Epithelial cell of esophagus (primary cell): Measurements from ENCODE around the gene PSMA6.
A peak's percentile ranks its signal among the peaks of the same experiment; 100 is the strongest.

Experiments
- DNase-seq: peaks from one replicate; pipeline ENCODE4 v3.0.0; 2010; ENCODE audit warnings: low read depth
- H3K4me3 ChIP-seq: 2 replicates; pipeline ENCODE4 v1.5.1; 2011; ENCODE audit warnings: mild to moderate bottlenecking, low read length, control low read depth
- TF ChIP-seq, protein P1 (sequence below): IDR thresholded peaks from 2 replicates; pipeline ENCODE4 v1.5.1; 2011; ENCODE audit warnings: low read depth, mild to moderate bottlenecking, low read length, control low read depth, inconsistent platforms; ENCODE audit not compliant: insufficient read depth; ENCODE audit errors: missing control alignments

Gene PSMA6

DNA sequence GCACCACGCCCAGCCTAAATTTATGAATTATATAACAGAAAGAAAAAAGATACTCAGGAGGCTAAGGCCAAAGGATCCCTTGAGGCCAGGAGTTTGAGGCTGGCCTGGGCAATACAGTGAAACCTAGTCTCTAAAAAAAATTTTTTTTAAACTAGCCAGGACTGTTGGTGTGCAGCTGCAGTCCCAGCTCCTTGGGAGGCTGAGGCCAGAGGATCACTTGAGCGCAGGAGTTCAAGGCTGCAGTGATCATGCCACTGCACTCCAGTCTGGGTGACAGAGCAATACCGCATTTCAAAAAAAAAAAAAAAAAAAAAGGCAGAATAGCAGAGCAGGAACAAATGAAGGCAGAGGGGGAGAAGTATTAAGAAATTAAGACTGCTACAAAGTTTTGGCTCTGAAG, 2.6 kb upstream of the PSMA6 start:
- TF ChIP-seq, protein P1, sequence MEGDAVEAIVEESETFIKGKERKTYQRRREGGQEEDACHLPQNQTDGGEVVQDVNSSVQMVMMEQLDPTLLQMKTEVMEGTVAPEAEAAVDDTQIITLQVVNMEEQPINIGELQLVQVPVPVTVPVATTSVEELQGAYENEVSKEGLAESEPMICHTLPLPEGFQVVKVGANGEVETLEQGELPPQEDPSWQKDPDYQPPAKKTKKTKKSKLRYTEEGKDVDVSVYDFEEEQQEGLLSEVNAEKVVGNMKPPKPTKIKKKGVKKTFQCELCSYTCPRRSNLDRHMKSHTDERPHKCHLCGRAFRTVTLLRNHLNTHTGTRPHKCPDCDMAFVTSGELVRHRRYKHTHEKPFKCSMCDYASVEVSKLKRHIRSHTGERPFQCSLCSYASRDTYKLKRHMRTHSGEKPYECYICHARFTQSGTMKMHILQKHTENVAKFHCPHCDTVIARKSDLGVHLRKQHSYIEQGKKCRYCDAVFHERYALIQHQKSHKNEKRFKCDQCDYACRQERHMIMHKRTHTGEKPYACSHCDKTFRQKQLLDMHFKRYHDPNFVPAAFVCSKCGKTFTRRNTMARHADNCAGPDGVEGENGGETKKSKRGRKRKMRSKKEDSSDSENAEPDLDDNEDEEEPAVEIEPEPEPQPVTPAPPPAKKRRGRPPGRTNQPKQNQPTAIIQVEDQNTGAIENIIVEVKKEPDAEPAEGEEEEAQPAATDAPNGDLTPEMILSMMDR, result no peak
- DNase-seq, result no peak

DNA sequence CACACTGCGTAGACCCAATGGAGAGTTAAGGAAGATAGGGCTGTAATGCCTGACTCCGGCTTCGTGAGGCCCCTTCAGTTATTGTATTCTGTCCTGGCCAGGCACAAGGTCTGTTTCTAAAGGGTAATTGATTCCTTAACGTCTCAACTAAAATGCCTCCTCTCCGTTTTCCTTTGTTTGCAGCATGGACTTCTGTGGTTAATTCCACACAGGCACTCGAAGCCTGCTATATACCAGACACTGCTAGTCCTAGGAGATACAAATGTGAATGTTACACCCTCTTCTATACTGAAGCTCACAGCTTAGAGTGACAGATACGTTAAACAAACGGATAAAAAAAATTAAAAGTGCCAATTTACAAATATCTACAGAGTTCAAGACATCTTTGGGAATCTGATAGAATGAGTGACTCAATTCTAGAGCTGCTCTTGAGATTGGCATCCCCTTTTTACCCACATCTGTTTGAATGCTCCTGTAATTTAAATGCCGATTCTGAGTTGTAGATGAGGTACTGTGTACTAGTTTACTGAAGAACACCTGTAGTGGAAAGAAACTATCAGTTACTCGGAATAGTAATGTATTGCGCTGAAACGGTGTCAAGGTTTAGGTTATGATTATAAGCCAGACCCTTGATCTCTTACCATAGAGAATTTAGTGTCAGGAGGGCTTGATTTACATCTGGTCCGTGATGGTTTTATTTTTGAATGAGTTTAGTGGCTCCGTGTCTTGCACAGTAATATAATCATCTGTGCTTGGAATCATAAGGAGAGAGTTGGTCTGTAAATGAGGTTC, 784 bp downstream of the PSMA6 start:
- H3K4me3 ChIP-seq, result peak overlapping the region; percentile 86
- DNase-seq, result no peak
- TF ChIP-seq, protein P1, result no peak

More for the DNA sequence above, 2.6 kb upstream of the PSMA6 start:
- H3K4me3 ChIP-seq, result no peak overlapping the region

DNA sequence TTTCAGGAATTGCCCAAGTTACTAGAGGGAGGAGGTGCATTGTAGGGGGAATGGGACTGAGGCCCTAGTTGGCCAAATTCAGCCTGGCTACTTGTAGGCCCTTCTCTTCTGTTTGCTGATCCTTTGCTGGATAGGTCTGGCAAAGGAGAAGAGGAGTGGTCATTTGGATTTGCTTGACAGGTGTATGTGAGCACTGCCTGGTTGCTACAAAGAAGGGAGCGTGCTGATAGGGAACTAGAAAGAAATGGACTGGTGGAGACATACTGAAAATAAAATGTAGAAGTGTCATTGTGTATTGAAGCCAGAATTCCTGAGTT, 3.6 kb downstream of the PSMA6 start:
- DNase-seq, result no peak
- TF ChIP-seq, protein P1, result no peak
- H3K4me3 ChIP-seq, result no peak overlapping the region

DNA sequence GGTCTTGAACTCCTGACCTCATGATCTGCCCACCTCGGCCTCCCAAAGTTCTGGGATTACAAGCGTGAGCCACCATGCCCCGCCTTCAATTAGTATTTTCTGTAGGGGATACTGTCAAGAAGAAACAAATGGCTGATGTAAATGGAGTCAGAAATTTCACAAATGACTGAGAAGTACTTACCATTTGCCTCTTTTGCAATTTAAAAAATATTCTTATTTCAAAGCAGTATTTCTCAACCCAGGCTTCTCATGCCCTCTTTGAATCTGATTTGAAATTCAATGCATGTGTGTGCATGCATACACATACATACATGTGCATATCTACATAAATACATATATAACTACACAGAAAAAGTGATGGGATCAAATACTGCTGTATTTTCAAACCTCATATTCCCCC, 4.4 kb downstream of the PSMA6 start:
- no peak overlapping the region for H3K4me3 ChIP-seq
- TF ChIP-seq, protein P1, result no peak
- DNase-seq, result no peak

DNA sequence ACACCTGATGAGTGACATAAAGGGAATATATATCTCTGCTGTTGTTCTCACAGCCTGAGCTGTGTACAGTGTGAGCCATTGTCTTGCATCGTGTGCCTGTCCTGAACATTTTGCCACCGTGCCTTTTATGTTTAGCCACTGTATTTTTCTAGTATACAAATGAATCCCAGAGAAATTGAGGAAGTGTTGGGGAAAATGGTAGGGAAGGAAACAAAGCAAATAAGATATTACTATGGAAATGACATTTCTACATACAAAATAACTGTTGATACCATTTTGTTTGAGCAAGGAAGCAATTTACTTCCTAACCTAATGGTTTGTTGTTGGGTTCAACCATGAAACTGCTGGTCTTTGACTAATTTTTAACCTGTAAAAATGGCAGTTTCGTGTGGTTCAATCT, 5.5 kb downstream of the PSMA6 start:
- TF ChIP-seq, protein P1, result no peak
- DNase-seq, result no peak
- H3K4me3 ChIP-seq, result no peak overlapping the region

DNA sequence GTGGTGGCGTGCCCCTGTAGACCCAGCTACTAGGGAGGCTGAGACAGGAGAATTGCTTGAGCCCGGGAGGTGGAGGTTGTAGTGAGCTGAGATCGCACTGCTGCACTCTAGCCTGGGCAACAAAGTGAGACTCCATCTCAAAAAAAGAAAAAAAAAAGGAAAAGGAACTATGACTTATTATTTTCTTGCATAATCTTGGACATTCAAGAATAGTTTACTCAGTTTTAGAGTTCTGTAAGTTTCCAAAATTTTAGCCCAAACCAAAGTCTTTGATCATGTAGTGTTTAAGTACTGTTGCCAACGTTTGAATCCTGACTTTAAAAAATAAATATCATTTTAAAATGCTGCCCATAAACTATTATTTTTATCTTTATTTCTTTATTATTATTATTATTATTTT, 6.2 kb downstream of the PSMA6 start:
- no peak overlapping the region for H3K4me3 ChIP-seq
- TF ChIP-seq, protein P1, result no peak
- DNase-seq, result no peak

DNA sequence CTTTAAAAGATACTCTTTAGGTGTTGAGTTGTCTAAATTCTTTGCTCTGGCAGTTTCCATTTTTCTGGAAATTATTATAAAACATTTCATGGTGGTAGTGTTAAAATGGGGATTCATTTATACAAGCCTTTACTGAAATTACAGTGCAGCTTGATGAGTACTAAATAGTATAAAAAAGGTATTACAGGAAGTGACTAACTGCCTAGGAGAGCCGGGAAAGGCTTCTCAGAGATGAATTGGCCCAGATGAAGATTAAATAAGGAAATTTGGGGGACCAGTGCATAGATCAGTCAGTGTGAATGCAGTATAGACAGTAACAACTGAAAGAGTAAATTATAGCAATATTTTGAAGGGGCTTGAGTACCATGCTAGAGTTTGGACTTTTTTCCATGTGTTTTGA, 7.5 kb downstream of the PSMA6 start:
- TF ChIP-seq, protein P1, result no peak
- DNase-seq, result peak; percentile 24
- H3K4me3 ChIP-seq, result no peak overlapping the region
